SIG-M5 treated with dmso at 0.1 percent for 504 hours (cell line): ENCODE measurements around the gene KATNAL2.

ENCODE experiments used
- DNase-seq: peaks from one replicate; lab custom pipeline; 2025; ENCODE audit not compliant: unreplicated experiment; lab: John Stamatoyannopoulos, UW

KATNAL2 gene

DNA sequence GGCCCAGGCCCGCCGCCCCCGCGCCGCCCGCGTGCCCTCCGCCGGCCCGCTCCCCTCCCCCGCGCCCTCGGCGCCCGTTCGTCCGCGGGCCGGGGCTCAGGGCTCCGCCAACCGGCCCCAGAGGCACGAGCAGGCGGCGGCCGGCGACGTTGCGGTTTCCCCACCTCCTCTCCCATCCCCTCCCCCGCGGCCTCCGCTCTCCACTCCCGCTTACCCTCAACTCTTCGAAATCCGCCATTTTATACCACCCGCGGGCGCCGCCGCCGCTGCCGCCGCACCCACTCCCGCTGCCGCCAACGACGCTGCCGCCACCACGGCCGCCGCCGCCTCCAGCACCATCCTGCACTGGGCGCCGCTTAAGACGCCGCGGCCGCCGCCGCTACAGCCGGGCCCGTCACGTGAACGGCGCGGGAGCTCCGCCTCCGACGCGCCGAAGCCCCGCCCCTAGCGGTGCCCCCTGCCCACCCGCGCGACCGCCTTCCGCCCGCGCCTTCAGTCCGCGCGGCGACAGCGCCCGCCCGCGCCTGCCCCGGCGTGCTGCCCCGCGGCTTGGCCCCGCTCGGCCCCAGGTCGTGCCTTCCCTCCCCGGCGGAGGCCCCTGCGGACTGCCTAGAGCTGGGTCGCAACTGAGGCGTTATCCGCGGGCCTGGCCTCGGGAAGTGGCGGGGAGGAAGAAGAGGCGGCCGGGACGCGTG is at the start of gene KATNAL2, which contains the start of gene PIAS2:
KATNAL2 (plus strand) TSS at position 495 of the 695 bp plus-strand sequence. CDS start 29,271 bp downstream, outside the sequence.
PIAS2 (minus strand) TSS at position 400 of the 695 bp plus-strand sequence; CDS start at position 238, 162 bp downstream.
- DNase-seq, result peak; percentile 79

- DNase-seq, result peak; percentile 26
These were observed 49.1 kb upstream of the KATNAL2 start for GRCh38 chr18:46868169-46868921.

- DNase-seq, result no peak
These were observed 39.9 kb upstream of the KATNAL2 start for GRCh38 chr18:46877329-46877987.

DNA sequence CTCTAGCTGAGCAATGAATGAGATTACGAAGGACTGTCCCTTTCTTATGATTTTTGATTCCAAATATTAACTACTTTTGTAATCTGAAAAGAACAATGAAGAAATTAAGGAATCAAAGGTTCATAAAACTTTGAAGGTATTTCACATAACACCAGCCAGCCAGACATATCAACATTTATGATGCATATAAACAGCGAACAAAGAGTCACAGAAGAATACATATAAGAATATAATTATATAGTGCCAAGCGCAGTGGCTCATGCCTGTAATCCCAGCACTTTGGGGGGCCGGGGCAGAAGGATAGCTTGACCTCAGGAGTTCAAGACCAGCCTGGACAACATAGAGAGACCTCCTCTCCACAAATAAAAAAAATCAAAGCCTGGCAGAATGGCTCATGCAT is 34.2 kb upstream of the KATNAL2 start:
- no peak for DNase-seq

DNA sequence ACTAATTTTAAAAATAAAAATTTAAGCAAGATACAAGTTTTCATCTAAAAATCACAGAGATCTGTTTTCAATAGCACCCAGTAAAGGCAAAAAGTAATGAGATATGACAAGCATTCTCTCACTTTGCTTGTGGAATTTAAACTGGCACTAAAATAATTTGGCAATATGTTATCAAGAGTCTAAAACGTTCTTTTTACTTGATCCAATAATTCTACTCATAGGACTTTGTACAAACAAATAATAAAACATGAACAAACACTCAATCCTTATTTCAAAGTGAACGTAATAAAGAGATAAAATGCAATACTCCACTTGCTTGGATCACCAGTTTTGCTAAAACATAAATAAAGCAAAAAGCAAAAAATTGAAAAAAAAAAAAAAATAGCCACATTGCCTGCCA is 30.5 kb upstream of the KATNAL2 start:
- no peak for DNase-seq

DNA sequence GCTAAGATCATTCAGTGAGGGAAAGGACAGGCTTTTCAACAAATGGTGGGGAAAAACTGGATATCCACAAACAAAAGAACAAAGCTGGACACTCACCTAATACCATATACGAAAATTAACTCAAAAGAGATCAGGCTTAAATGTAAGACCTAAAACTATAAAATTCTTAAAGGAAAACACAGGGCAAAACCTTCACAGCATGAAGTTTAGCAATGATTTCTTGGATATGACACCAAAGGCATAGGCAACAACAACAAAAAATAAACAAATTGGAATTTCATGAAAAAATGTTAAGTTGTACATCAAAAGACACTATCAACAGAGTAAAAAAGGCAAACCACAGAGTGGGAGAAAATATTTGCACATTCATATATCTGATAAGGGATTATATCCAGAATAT is 28.4 kb upstream of the KATNAL2 start:
- no peak for DNase-seq

- no peak for DNase-seq
These were observed 25.6 kb upstream of the KATNAL2 start for GRCh38 chr18:46891742-46892214.

DNA sequence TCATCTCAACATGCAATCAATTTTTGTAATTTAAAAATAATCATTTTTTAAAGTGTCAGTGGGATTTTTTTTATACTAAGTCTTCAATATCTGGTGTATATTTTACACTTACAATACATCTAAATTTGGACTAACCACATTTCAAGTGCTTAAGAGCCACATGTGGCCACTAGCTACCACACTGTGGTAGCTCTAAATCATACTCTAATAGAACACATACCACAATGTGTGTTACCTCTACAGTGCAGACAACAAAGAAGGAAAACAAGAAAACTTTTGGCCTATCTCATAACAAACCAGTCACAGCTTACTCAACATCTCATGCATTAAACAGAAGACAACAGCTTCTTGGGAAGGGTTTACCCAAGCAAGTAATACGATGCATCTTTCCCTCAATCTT is 24.6 kb upstream of the KATNAL2 start:
- no peak for DNase-seq

DNA sequence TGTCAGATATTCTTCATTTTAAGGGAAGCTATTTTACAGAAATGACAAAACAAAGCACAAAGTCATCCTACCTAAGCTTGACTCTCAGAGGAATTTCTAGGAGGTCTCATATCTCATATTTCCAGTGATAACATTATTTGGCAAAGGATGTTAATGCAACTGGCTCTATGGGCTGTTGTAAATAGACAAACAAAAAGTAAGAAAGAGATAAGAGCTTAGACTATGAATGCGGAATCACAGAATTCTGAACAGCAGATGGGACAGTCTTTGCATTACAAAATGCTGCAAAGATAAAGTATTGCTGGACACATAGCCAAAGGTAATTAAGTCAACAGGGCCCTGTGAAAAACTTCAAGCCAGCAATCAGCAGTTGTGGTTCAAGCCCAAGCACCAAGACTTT is 24.0 kb upstream of the KATNAL2 start:
- no peak for DNase-seq

DNA sequence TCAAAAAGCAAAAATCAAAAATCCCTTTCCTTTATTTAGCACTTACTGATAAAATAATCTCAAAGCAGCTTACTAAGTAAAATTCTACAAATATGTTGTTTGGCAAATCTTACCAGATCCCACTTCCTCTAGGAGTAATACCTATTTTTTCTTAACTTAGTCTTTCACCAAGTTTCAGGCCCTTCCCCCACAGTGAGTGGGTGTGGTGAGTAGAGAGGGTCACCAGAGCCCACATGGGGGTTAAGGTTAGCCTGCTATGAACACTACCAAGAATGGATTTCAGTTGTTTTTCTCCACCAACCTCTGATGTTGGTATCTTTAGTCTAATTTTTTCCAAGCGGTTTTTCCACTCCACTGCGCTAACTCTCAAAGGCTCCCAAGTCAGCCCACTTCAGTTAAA is 23.3 kb upstream of the KATNAL2 start:
- no peak for DNase-seq

- no peak for DNase-seq
These were observed 18.0 kb upstream of the KATNAL2 start for GRCh38 chr18:46899274-46899948.

GRCh38 chr18:46903406-46903805 is 14.0 kb upstream of the KATNAL2 start:
- no peak for DNase-seq

- DNase-seq, result no peak
These were observed 7.9 kb upstream of the KATNAL2 start for GRCh38 chr18:46909497-46909896.

DNA sequence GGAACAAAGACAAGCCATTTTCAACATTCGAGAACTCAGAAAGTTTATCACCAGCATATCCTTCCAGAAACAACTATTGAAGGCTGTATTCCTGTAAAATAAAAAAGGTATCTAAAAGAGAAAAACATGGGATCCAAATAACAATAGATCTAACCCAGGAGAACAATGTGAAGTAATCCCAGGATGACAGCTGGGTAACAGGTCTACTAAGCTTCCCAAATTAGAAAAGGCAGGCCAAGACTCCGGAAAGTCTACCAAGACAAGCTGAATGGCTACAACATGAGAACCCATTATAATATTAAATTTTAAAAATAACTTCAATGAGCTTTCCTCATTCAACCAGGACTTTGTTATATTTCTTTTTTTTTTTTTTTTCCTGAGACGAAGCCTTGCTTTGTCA is 6.5 kb upstream of the KATNAL2 start:
- no peak for DNase-seq

GRCh38 chr18:46915800-46916550 is 1.4 kb upstream of the KATNAL2 start:
- no peak for DNase-seq

GRCh38 chr18:46916551-46917107 is 773 bp upstream of the KATNAL2 start:
- DNase-seq, result peak; percentile 48

GRCh38 chr18:46917803-46918600 is 600 bp downstream of the KATNAL2 start:
- peak; percentile 49 for DNase-seq

- DNase-seq, result no peak
These were observed 2.7 kb downstream of the KATNAL2 start for GRCh38 chr18:46920067-46920466.

GRCh38 chr18:46920653-46921052 is 3.3 kb downstream of the KATNAL2 start:
- no peak for DNase-seq
